Endothelial cell of hepatic sinusoid (primary cell): ENCODE measurements around the gene CORIN.
"Not testable (repeated sequence)": the region's sequence is repeated elsewhere in the genome, so short reads cannot be mapped to it uniquely, and the experiment has no call there.

Experiments
- in situ Hi-C: cut with HindIII; loops from 2 replicates; pipeline ENCODE4 v1.10.0; 2017; ENCODE audit warnings: low sequenced_read_pairs

Gene CORIN

GRCh38 chr4:47577779-47578553, 259.9 kb downstream of the CORIN start:
- in situ Hi-C loops: no loop called here

- in situ Hi-C loops: no loop called here
Observed at GRCh38 chr4:47572981-47573380, 264.9 kb downstream of the CORIN start.

GRCh38 chr4:47570816-47571215, 267.1 kb downstream of the CORIN start:
- in situ Hi-C loops: no loop called here

- in situ Hi-C loops: no loop called here
Observed at GRCh38 chr4:47567511-47567910, 270.4 kb downstream of the CORIN start.

- in situ Hi-C loops: no loop called here
Observed at GRCh38 chr4:47566969-47567368, 270.9 kb downstream of the CORIN start.

- in situ Hi-C loops: no loop called here
Observed at GRCh38 chr4:47566566-47566965, 271.3 kb downstream of the CORIN start.

- in situ Hi-C loops: no loop called here
Observed at GRCh38 chr4:47562297-47562696, 275.6 kb downstream of the CORIN start.

GRCh38 chr4:47561331-47561730, 276.5 kb downstream of the CORIN start:
- in situ Hi-C loops: no loop called here

GRCh38 chr4:47560682-47561081, 277.2 kb downstream of the CORIN start:
- in situ Hi-C loops: no loop called here

- in situ Hi-C loops: no loop called here
Observed at GRCh38 chr4:47557255-47557654, 280.6 kb downstream of the CORIN start.

GRCh38 chr4:47555920-47556319, 281.9 kb downstream of the CORIN start:
- in situ Hi-C loops: not testable (repeated sequence)

- in situ Hi-C loops: no loop called here
Observed at GRCh38 chr4:47553329-47554125, 284.3 kb downstream of the CORIN start.

- in situ Hi-C loops: no loop called here
Observed at GRCh38 chr4:47551682-47552081, 286.2 kb downstream of the CORIN start.

GRCh38 chr4:47550899-47551548, 286.8 kb downstream of the CORIN start:
- in situ Hi-C loops: no loop called here

- in situ Hi-C loops: not testable (repeated sequence)
Observed at GRCh38 chr4:47550357-47550756, 287.5 kb downstream of the CORIN start.
